Measurements from ENCODE around the gene DCDC1. TPM values are rescaled to one million over a fixed set of nuclear protein-coding genes. Genes with fewer than 3 reads are reported as not detected.
A peak's percentile ranks its signal among the peaks of the same experiment; 100 is the strongest.
"Not testable (repeated sequence)": the region's sequence is repeated elsewhere in the genome, so short reads cannot be mapped to it uniquely, and the experiment has no call there.

DCDC1 gene
- total RNA-seq, 2 donors from 2014 or later, result 2.9 to 3.2 TPM

DNA sequence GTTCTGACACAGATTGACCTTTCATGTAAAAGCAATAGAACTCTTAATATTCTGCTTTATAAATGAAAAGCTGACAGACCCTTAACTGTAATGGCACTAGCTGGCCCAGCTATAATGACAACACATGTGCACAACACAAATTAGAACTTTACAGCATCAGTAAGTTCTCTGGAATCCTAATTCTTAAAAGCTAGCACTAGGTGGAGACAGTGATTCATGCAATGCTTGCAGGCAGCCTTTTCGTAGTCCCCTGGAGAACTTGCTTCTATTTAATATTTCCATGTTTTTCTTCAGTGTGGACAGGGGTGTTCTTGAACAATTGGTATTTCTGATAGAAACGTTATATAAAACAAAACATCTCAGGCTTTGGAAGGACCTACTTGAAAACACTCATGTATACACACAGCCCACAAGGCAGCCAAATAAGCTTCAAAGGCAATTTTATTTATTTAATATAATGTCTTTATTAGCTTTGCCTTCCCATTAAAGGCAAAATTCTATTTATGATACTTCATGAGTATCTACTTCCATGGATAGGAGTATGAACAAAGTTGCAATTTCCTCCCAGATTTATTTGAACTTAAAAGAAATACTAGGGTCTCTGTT, 409.0 kb downstream of the DCDC1 start:
- Mint-ChIP-seq H3K9me3 (no peaks in the 10 kb centered on the region), H3K36me3 (ENCODE audit: low read depth) (no peaks in the 10 kb centered on the region), H3K27ac (no peak overlapping the region), H3K4me3 (no peak overlapping the region), H3K4me1 (no peaks in the 10 kb centered on the region), H3K27me3 (ENCODE audit: insufficient read depth) (peaks cover 10% of the 10 kb centered on the region)
- no peak for DNase-seq
- Histone ChIP-seq H3K36me3 (ENCODE audit: control insufficient read depth, insufficient read depth, low read length) (no peaks in the 10 kb centered on the region), H3K4me3 (ENCODE audit: low read length) (no peak overlapping the region), H3K27me3 (ENCODE audit: control insufficient read depth, insufficient read depth, low read length, poor library complexity, severe bottlenecking) (peaks cover 3% of the 10 kb centered on the region), H3K9ac (ENCODE audit: extremely low read depth, low read length, poor library complexity, severe bottlenecking) (no peak overlapping the region), H3K27ac (ENCODE audit: low read depth, low read length) (no peak overlapping the region), H3K4me1 (ENCODE audit: control insufficient read depth, insufficient read depth, low read length) (peaks cover 4% of the 10 kb centered on the region), H3K9me3 (ENCODE audit: control insufficient read depth, low read length) (no peaks in the 10 kb centered on the region)
- WGBS, 2 experiments (ENCODE audit: insufficient coverage in 1 of 2, insufficient read length in 1 of 2), result 10% methylated on average over 2 of the region's 2 CpGs; no CpG with 5 or more reads in 1 of the 2 experiments
- TF ChIP-seq, protein P1, sequence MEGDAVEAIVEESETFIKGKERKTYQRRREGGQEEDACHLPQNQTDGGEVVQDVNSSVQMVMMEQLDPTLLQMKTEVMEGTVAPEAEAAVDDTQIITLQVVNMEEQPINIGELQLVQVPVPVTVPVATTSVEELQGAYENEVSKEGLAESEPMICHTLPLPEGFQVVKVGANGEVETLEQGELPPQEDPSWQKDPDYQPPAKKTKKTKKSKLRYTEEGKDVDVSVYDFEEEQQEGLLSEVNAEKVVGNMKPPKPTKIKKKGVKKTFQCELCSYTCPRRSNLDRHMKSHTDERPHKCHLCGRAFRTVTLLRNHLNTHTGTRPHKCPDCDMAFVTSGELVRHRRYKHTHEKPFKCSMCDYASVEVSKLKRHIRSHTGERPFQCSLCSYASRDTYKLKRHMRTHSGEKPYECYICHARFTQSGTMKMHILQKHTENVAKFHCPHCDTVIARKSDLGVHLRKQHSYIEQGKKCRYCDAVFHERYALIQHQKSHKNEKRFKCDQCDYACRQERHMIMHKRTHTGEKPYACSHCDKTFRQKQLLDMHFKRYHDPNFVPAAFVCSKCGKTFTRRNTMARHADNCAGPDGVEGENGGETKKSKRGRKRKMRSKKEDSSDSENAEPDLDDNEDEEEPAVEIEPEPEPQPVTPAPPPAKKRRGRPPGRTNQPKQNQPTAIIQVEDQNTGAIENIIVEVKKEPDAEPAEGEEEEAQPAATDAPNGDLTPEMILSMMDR (conservative IDR thresholded peaks at IDR 0.05), result peak; percentile 90

DNA sequence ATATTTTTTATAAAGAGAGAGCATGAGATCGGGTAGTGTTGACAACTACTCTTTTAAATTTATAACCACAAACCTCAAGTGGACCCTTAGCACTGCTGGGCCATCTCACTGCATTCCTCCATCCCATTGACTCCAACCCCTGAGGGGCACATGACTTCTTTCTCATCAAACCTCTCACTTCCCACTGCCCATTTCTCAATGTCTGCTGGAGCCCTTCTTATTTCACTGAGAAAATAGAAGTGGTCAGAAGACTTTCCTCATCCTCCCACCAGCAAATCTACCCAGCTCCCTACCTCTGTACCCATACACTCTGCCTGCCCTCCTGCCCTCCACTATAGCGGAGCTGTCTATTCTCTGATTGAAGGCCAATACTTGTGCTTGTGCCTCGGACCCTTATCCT, 412.8 kb downstream of the DCDC1 start:
- H3K27me3 ChIP-seq (ENCODE audit: control insufficient read depth, insufficient read depth, low read length, poor library complexity, severe bottlenecking), result peaks cover 3% of the 10 kb centered on the region
- H3K9me3 Mint-ChIP-seq, result no peaks in the 10 kb centered on the region
- H3K27ac ChIP-seq (ENCODE audit: low read depth, low read length), result no peak overlapping the region
- H3K9ac ChIP-seq (ENCODE audit: extremely low read depth, low read length, poor library complexity, severe bottlenecking), result no peak overlapping the region
- H3K4me1 ChIP-seq (ENCODE audit: control insufficient read depth, insufficient read depth, low read length), result peaks cover 4% of the 10 kb centered on the region
- TF ChIP-seq, protein P1 (conservative IDR thresholded peaks at IDR 0.05), result no peak
- no peaks in the 10 kb centered on the region for H3K9me3 ChIP-seq (ENCODE audit: control insufficient read depth, low read length)
- H3K27me3 Mint-ChIP-seq (ENCODE audit: insufficient read depth), result peaks cover 10% of the 10 kb centered on the region
- no peaks in the 10 kb centered on the region for H3K36me3 ChIP-seq (ENCODE audit: control insufficient read depth, insufficient read depth, low read length)
- 91 to 93% methylated on average over 2 to 3 of the region's 3 CpGs for WGBS, 2 experiments (ENCODE audit: insufficient coverage in 1 of 2, insufficient read length in 1 of 2)
- no peak overlapping the region for H3K27ac Mint-ChIP-seq
- H3K4me3 Mint-ChIP-seq, result no peak overlapping the region
- no peaks in the 10 kb centered on the region for H3K36me3 Mint-ChIP-seq (ENCODE audit: low read depth)
- DNase-seq, result no peak
- peak overlapping the region; percentile 24 for H3K4me3 ChIP-seq (ENCODE audit: low read length)
- no peaks in the 10 kb centered on the region for H3K4me1 Mint-ChIP-seq

DNA sequence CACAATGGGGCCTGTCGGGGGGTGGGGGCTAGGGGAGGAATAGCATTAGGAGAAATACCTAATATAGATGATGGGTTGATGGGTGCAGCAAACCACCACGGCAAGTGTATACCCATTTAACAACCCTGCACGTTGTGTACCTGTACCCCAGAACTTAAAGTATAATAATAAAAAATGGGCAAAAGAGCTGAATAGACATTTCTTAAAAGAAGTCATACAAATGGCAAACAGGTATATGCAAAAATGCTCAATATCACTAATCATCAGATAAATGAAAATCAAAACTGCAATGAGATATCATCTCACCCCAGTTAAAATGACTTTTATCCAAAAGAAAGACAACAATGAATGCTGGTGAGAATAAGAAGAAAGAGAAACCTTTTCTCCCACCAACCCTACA, 419.7 kb downstream of the DCDC1 start:
- Mint-ChIP-seq H3K27me3 (ENCODE audit: insufficient read depth) (peaks cover 2% of the 10 kb centered on the region), H3K4me3 (no peak overlapping the region), H3K27ac (no peak overlapping the region), H3K4me1 (no peaks in the 10 kb centered on the region), H3K36me3 (ENCODE audit: low read depth) (no peaks in the 10 kb centered on the region), H3K9me3 (peaks cover 8% of the 10 kb centered on the region)
- Histone ChIP-seq H3K36me3 (ENCODE audit: control insufficient read depth, insufficient read depth, low read length) (no peaks in the 10 kb centered on the region), H3K27ac (ENCODE audit: low read depth, low read length) (no peak overlapping the region), H3K4me3 (ENCODE audit: low read length) (no peak overlapping the region), H3K27me3 (ENCODE audit: control insufficient read depth, insufficient read depth, low read length, poor library complexity, severe bottlenecking) (no peaks in the 10 kb centered on the region), H3K9ac (ENCODE audit: extremely low read depth, low read length, poor library complexity, severe bottlenecking) (no peak overlapping the region), H3K9me3 (ENCODE audit: control insufficient read depth, low read length) (peaks cover 8% of the 10 kb centered on the region), H3K4me1 (ENCODE audit: control insufficient read depth, insufficient read depth, low read length) (no peaks in the 10 kb centered on the region)
- TF ChIP-seq, protein P1 (conservative IDR thresholded peaks at IDR 0.05), result no peak
- no peak for DNase-seq
- WGBS, 2 experiments (ENCODE audit: insufficient coverage in 1 of 2, insufficient read length in 1 of 2), result 88 to 100% methylated on average over 1 of the region's 3 CpGs

DNA sequence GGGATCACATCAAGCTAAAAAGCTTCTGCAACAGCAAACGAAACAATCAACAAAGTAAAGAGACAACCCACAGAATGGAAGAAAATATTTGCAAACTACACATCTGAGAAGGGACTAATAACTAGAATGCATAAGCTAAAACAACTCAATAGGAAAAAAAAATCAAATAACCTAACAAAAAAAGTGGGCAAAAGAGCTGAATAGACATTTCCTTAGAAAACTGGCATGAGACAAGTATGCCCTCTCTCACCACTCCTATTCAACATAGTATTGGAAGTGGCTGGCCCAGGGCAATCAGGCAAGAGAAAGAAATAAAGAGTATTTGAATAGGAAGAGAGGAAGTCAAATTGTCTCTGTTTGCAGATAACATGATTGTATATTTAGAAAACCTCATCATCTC, 421.8 kb downstream of the DCDC1 start:
- H3K27ac ChIP-seq (ENCODE audit: low read depth, low read length); H3K36me3 ChIP-seq (ENCODE audit: control insufficient read depth, insufficient read depth, low read length); H3K36me3 Mint-ChIP-seq (ENCODE audit: low read depth); H3K27me3 ChIP-seq (ENCODE audit: control insufficient read depth, insufficient read depth, low read length, poor library complexity, severe bottlenecking); H3K4me3 Mint-ChIP-seq; H3K9me3 ChIP-seq (ENCODE audit: control insufficient read depth, low read length); H3K9ac ChIP-seq (ENCODE audit: extremely low read depth, low read length, poor library complexity, severe bottlenecking); H3K9me3 Mint-ChIP-seq; H3K4me3 ChIP-seq (ENCODE audit: low read length); H3K4me1 ChIP-seq (ENCODE audit: control insufficient read depth, insufficient read depth, low read length); H3K27ac Mint-ChIP-seq; H3K4me1 Mint-ChIP-seq; DNase-seq; H3K27me3 Mint-ChIP-seq (ENCODE audit: insufficient read depth): not testable (repeated sequence)
- 76% methylated on average over 1 of the region's 1 CpG; no CpG with 5 or more reads in 1 of the 2 experiments for WGBS, 2 experiments (ENCODE audit: insufficient coverage in 1 of 2, insufficient read length in 1 of 2)

All from endodermal cell (in vitro differentiated cells).